H4 (cell line): ENCODE results near the gene FOXP3. TPM values are rescaled to one million over a fixed set of nuclear protein-coding genes. Genes with fewer than 3 reads are reported as not detected.

Experiments
- DNase-seq: peaks from one replicate; pipeline ENCODE4 v3.0.0-alpha.2; 2015; ENCODE audit warnings: low spot score
- total RNA-seq: library from RNA; depleted of rRNA; stranded (reverse); fragments of >200 nt; shearing (Covaris generic); gene quantifications from 2 replicates; pipeline ENCODE4 v1.2.3, GENCODE V29; 2014

FOXP3 gene
- total RNA-seq, 1 experiment from 2014 or later, result not detected

- DNase-seq, result no peak
Measured at GRCh38 chrX:49249616-49250015, 14.9 kb downstream of the FOXP3 start.

- DNase-seq, result no peak
Measured at GRCh38 chrX:49249071-49249470, 15.4 kb downstream of the FOXP3 start.

- no peak for DNase-seq
Measured at GRCh38 chrX:49247916-49248811, 16.3 kb downstream of the FOXP3 start.

GRCh38 chrX:49247346-49247745 is 17.2 kb downstream of the FOXP3 start:
- DNase-seq, result no peak

- DNase-seq, result no peak
Measured at GRCh38 chrX:49246541-49246940, 18.0 kb downstream of the FOXP3 start.

GRCh38 chrX:49244207-49244606 is 20.3 kb downstream of the FOXP3 start:
- DNase-seq, result no peak

- no peak for DNase-seq
Measured at GRCh38 chrX:49243166-49243565, 21.3 kb downstream of the FOXP3 start.

GRCh38 chrX:49242545-49243066 is 21.9 kb downstream of the FOXP3 start:
- no peak for DNase-seq

GRCh38 chrX:49238735-49239134 is 25.8 kb downstream of the FOXP3 start:
- no peak for DNase-seq

GRCh38 chrX:49237060-49237459 is 27.4 kb downstream of the FOXP3 start:
- DNase-seq, result no peak

GRCh38 chrX:49233887-49234555 is 30.5 kb downstream of the FOXP3 start:
- DNase-seq, result no peak

- DNase-seq, result no peak
Measured at GRCh38 chrX:49233176-49233575, 31.3 kb downstream of the FOXP3 start, which contains the start of gene CACNA1F. CACNA1F (minus strand) TSS chrX:49233340; CDS start chrX:49233309, 31 bp downstream.

- DNase-seq, result no peak
Measured at GRCh38 chrX:49232525-49232924, 32.0 kb downstream of the FOXP3 start.

- no peak for DNase-seq
Measured at GRCh38 chrX:49231333-49232000, 33.0 kb downstream of the FOXP3 start.

- DNase-seq, result no peak
Measured at GRCh38 chrX:49230500-49231232, 33.8 kb downstream of the FOXP3 start.

GRCh38 chrX:49228185-49228584 is 36.3 kb downstream of the FOXP3 start:
- DNase-seq, result no peak

GRCh38 chrX:49227726-49228125 is 36.8 kb downstream of the FOXP3 start:
- DNase-seq, result no peak

- no peak for DNase-seq
Measured at GRCh38 chrX:49226946-49227345, 37.6 kb downstream of the FOXP3 start.

- no peak for DNase-seq
Measured at GRCh38 chrX:49225858-49226257, 38.7 kb downstream of the FOXP3 start.

GRCh38 chrX:49221868-49222267 is 42.6 kb downstream of the FOXP3 start:
- DNase-seq, result no peak

GRCh38 chrX:49220100-49220499 is 44.4 kb downstream of the FOXP3 start:
- DNase-seq, result no peak
